Lower lobe of right lung (tissue), 2 donors: ENCODE data around the gene ESRRG. TPM values are rescaled to one million over a fixed set of nuclear protein-coding genes. Genes with fewer than 3 reads are reported as not detected.
A peak's percentile ranks its signal among the peaks of the same experiment; 100 is the strongest.

Experiments
- ATAC-seq, 2 donors: fragments of 200-7000 bp; cut with Tn5 transposase; one replicate each; pipeline ENCODE4 v1.9.1; 2020 to 2022; ENCODE audit warnings: mild to moderate bottlenecking in 2 of 2, moderate library complexity in 2 of 2
- DNase-seq: peaks from one replicate; pipeline ENCODE4 v3.0.0-alpha.2; 2020
- H3K27ac ChIP-seq: fragments of 200-600 bp; one replicate; pipeline ENCODE4 v1.8.0; 2022
- H3K27me3 ChIP-seq: fragments of 200-600 bp; one replicate; pipeline ENCODE4 v1.8.0; 2022; ENCODE audit warnings: low read depth
- H3K36me3 ChIP-seq: fragments of 200-600 bp; one replicate; pipeline ENCODE4 v1.8.0; 2022; ENCODE audit warnings: mild to moderate bottlenecking
- H3K4me1 ChIP-seq: fragments of 200-600 bp; one replicate; pipeline ENCODE4 v1.8.0; 2022
- H3K4me3 ChIP-seq: fragments of 200-600 bp; one replicate; pipeline ENCODE4 v1.8.0; 2022; ENCODE audit warnings: mild to moderate bottlenecking
- H3K9me3 ChIP-seq: fragments of 200-600 bp; one replicate; pipeline ENCODE4 v1.8.0; 2022
- CTCF ChIP-seq: fragments of 200-600 bp; IDR thresholded peaks from one replicate; pipeline ENCODE4 v1.8.0; 2022; ENCODE audit warnings: antibody characterized with exemption, mild to moderate bottlenecking
- intact Hi-C: fragments of 100-400 bp; cut with DNase I; formaldehyde crosslinking; loops from one replicate; pipeline ENCODE4 v1.11.0; 2022
- total RNA-seq: library from RNA; stranded (reverse); fragmentation: NEBNext Ultra II Directional; extraction: Animal tissue kit (Norgen Biotek cat#: 25700); gene quantifications from one replicate; pipeline ENCODE4 v1.2.1, GENCODE V29; 2021
- donor health status: DM: no; HTN: yes; CAD: no; lungs with severe emphysema.

Gene ESRRG
- total RNA-seq, 1 donor from 2014 or later, result 1.9 TPM

- intact Hi-C loops, result no loop called here
- Histone ChIP-seq H3K4me3 (no peak overlapping the region), H3K27ac (no peak overlapping the region), H3K4me1 (no peaks in the 10 kb centered on the region), H3K9me3 (no peaks in the 10 kb centered on the region), H3K27me3 (no peaks in the 10 kb centered on the region), H3K36me3 (no peaks in the 10 kb centered on the region)
- ATAC-seq (no peak), DNase-seq (no peak)
- no peak for TF ChIP-seq CTCF
Measured at GRCh38 chr1:216604771-216605170, 118.5 kb downstream of the ESRRG start.

DNA sequence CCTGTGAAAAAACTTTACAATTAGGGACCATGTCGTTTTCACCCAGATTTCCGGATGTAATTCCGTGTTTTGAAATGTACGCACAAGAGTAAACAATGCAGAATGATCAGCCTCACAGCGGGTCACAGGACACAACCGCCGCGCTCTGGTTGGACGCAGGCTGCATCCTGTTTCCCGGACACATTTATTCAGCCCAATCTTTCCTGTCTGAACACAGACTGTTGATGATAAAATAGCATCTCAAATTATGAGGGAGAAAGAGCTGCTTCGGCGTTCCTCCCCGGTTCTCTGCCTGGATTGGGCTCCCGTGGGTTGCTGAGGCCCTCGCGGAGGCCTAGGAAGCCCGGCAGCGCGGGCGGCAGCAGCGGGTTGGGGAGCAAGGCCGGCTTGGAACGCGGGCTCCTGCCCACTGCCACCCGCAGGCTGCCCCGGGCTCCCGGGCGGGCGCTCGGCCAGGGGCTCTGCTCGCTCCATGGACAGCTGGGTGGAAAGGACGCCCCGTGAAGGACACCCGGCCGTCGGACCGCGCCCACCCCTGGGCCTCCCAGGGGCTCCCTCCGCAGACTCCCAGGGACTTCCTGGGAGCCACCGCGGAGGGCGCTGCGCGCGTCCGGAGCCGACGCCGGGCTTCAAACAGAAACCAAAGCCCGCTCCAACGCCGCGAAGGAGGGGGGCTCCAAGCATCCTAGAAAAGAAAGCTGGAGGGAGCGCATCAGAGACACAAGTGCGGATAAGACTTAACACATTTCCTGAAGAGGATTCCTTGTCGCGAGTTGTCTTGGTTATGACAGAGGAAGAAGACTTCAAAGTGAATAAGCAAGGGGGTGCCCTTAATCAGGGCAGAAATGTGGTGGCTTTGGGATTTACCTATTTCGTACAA is 122.3 kb downstream of the ESRRG start:
- ATAC-seq, result peak; percentile 97
- intact Hi-C loops, result no loop called here
- H3K27ac ChIP-seq, result peak overlapping the region; percentile 95

DNA sequence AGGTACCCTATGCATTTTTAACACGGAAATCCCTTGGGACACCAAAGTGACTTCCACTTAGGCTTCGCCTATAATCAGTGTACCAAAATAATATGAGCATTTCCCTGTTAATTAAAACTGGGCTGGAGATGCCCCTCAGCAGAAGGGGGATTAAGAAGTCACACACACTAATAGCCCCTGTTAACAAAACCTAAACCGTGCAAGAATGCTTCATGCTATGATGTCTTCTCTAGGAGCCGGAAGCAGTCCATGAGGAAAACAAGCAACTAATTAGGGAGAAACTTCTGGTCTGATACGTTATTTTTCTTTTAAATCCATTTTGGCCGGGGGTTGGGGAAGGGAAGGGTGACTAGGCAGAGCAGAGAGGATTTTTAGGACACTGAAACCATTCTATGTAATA is 123.4 kb downstream of the ESRRG start:
- no peaks in the 10 kb centered on the region for H3K4me1 ChIP-seq
- peak overlapping the region; percentile 95 for H3K27ac ChIP-seq

More for the DNA sequence above, 122.3 kb downstream of the ESRRG start:
- Histone ChIP-seq H3K4me1 (no peaks in the 10 kb centered on the region), H3K36me3 (no peaks in the 10 kb centered on the region), H3K9me3 (no peaks in the 10 kb centered on the region), H3K27me3 (no peaks in the 10 kb centered on the region), H3K4me3 (peak overlapping the region; percentile 71)
- TF ChIP-seq CTCF, result peak; percentile 50
- DNase-seq, result peak; percentile 83

DNA sequence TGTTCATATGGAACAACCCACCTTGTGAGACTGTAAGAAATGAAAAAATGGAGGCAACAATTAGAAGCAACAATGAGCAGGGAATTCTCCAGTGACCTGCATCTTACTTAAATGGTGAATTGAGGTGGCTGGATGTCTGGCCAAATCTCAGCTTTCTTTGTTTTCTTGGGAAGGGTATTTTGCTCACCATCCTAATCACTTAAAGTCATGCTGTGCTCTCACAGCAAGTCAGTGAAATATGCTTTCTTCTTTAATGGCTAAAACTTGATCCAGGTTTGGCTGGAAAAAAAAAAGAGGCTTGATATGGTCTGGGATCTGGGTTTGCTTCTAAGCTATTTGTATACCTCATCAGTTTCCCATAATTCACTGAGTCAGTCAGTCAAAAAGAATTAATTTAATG is 124.8 kb downstream of the ESRRG start:
- ATAC-seq, result no peak
- no peak overlapping the region for H3K4me3 ChIP-seq
- H3K9me3 ChIP-seq, result no peaks in the 10 kb centered on the region
- H3K36me3 ChIP-seq, result no peaks in the 10 kb centered on the region
- H3K4me1 ChIP-seq, result no peaks in the 10 kb centered on the region
- H3K27me3 ChIP-seq, result no peaks in the 10 kb centered on the region
- TF ChIP-seq CTCF, result no peak
- intact Hi-C loops, result no loop called here
- no peak overlapping the region for H3K27ac ChIP-seq
- DNase-seq, result no peak

More for the DNA sequence above, 123.4 kb downstream of the ESRRG start:
- no peak overlapping the region for H3K4me3 ChIP-seq
- H3K36me3 ChIP-seq, result no peaks in the 10 kb centered on the region
- ATAC-seq (no peak), DNase-seq (no peak)
- intact Hi-C loops, result no loop called here
- no peaks in the 10 kb centered on the region for H3K9me3 ChIP-seq
- TF ChIP-seq CTCF, result no peak
- no peaks in the 10 kb centered on the region for H3K27me3 ChIP-seq

GRCh38 chr1:216596281-216596862 is 126.9 kb downstream of the ESRRG start:
- DNase-seq, result no peak
- H3K9me3 ChIP-seq, result no peaks in the 10 kb centered on the region
- H3K4me3 ChIP-seq, result peak overlapping the region; percentile 21
- ATAC-seq, result no peak
- H3K4me1 ChIP-seq, result no peaks in the 10 kb centered on the region
- no peaks in the 10 kb centered on the region for H3K27me3 ChIP-seq
- H3K27ac ChIP-seq, result no peak overlapping the region
- intact Hi-C loops, result no loop called here
- no peak for TF ChIP-seq CTCF
- H3K36me3 ChIP-seq, result no peaks in the 10 kb centered on the region
